Colonic mucosa (tissue), 4 donors: ENCODE measurements around the gene BLTP1. TPM values are rescaled to one million over a fixed set of nuclear protein-coding genes. Genes with fewer than 3 reads are reported as not detected.
"Not testable (repeated sequence)": the region's sequence is repeated elsewhere in the genome, so short reads cannot be mapped to it uniquely, and the experiment has no call there.

ENCODE experiments used
- DNase-seq: peaks from one replicate; pipeline ENCODE4 v3.0.0-alpha.2; 2020
- H3K27ac ChIP-seq: fragments of 200-600 bp; one replicate; pipeline ENCODE4 v1.8.0; 2021
- H3K27me3 ChIP-seq: fragments of 200-600 bp; one replicate; pipeline ENCODE4 v1.8.0; 2021
- H3K36me3 ChIP-seq: fragments of 200-600 bp; one replicate; pipeline ENCODE4 v1.8.0; 2021
- H3K4me1 ChIP-seq: fragments of 200-600 bp; one replicate; pipeline ENCODE4 v1.8.0; 2021; ENCODE audit warnings: mild to moderate bottlenecking
- H3K4me3 ChIP-seq: fragments of 200-600 bp; one replicate; pipeline ENCODE4 v1.8.0; 2021
- H3K9ac ChIP-seq, 2 donors: one replicate each; pipeline ENCODE4 v1.7.0; 2013; ENCODE audit warnings: control low read depth in 2 of 2, low read depth in 2 of 2, low read length in 2 of 2
- H3K9me3 ChIP-seq: fragments of 200-600 bp; one replicate; pipeline ENCODE4 v1.8.0; 2021
- intact Hi-C: fragments of 100-400 bp; cut with DNase I; formaldehyde crosslinking; loops from one replicate; pipeline ENCODE4 v1.14.1; 2022
- total RNA-seq, 2 donors: library from RNA; stranded (reverse); fragmentation: NEBNext Ultra II Directional in 1 of 2; extraction: Animal tissue kit (Norgen Biotek cat#: 25700) in 1 of 2; gene quantifications; one replicate each; pipeline ENCODE4 v1.2.1, GENCODE V29; 2021
- TF ChIP-seq, protein P1 (sequence below): fragments of 200-600 bp; IDR thresholded peaks from one replicate; pipeline ENCODE4 v1.8.0; 2022; ENCODE audit warnings: antibody characterized with exemption, mild to moderate bottlenecking
- donor health status: healthy.
- donor health status: DM: no; HTN: no; CAD: no.
- donor health status: DM: no; HTN: no; CAD: no.

The BLTP1 gene, protein sequence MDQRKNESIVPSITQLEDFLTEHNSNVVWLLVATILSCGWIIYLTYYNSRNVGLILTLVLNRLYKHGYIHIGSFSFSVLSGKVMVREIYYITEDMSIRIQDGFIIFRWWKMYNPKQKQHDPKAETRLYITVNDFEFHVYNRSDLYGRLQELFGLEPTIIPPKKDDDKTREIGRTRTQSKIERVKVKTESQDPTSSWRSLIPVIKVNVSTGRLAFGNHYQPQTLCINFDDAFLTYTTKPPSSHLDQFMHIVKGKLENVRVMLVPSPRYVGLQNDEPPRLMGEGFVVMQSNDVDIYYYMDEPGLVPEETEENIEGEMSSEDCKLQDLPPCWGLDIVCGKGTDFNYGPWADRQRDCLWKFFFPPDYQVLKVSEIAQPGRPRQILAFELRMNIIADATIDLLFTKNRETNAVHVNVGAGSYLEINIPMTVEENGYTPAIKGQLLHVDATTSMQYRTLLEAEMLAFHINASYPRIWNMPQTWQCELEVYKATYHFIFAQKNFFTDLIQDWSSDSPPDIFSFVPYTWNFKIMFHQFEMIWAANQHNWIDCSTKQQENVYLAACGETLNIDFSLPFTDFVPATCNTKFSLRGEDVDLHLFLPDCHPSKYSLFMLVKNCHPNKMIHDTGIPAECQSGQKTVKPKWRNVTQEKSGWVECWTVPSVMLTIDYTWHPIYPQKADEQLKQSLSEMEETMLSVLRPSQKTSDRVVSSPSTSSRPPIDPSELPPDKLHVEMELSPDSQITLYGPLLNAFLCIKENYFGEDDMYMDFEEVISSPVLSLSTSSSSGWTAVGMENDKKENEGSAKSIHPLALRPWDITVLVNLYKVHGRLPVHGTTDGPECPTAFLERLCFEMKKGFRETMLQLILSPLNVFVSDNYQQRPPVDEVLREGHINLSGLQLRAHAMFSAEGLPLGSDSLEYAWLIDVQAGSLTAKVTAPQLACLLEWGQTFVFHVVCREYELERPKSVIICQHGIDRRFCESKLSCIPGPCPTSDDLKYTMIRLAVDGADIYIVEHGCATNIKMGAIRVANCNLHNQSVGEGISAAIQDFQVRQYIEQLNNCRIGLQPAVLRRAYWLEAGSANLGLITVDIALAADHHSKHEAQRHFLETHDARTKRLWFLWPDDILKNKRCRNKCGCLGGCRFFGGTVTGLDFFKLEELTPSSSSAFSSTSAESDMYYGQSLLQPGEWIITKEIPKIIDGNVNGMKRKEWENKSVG (N-terminal part only)
- total RNA-seq = 10 to 100 TPM; 47.8 to 80.1 TPM

DNA sequence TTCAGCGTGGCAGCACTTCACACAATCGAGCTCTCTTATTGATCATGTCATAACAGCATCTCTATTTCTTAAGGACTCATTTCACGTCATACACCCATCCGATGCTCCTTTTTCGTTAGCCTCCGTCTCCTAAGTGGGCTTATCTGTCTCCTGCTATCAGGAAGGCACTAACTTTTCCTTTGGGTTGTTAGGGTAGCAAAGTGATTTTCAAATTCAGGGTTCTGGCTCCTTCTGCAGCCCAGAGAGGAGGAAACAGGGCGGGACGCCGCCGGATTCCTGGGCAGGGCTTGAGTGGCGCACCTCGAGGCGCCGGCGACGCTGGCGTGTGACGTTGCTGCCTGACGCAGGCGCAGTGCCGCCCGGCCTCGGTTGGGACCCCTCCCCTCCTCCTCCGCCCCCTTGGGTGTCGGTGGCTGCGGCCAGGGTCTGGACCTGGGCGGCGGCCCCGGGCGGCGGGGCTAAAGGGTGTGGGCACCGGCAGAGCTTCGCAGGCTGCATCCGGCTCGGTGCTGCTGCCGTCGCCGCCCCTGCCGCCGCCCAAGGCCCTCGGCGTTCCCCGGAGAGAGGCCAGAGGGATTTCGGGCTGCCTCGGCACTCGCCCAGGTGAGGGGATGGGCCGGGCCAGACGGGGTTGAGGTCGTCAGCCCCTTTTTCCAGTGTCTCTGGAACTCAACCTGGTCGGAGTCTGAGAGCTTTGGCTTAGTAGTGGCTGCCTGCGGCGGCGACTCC, at the start of gene BLTP1:
Gene BLTP1, plus strand, starts transcription at position 350 of the 729 bp plus-strand sequence. CDS start 18,317 bp downstream, outside the sequence.
- Histone ChIP-seq H3K9ac (peak within 1 kb of the TSS; percentile 95), H3K27ac (peak within 1 kb of the TSS; percentile 98), H3K4me3 (peak within 1 kb of the TSS; percentile 90), H3K9me3 (no peaks in the 10 kb centered on the region), H3K36me3 (no peaks in the 10 kb centered on the region), H3K27me3 (no peaks in the 10 kb centered on the region), H3K4me1 (no peaks in the 10 kb centered on the region)
- peak; percentile 93 for DNase-seq
- TF ChIP-seq, protein P1, sequence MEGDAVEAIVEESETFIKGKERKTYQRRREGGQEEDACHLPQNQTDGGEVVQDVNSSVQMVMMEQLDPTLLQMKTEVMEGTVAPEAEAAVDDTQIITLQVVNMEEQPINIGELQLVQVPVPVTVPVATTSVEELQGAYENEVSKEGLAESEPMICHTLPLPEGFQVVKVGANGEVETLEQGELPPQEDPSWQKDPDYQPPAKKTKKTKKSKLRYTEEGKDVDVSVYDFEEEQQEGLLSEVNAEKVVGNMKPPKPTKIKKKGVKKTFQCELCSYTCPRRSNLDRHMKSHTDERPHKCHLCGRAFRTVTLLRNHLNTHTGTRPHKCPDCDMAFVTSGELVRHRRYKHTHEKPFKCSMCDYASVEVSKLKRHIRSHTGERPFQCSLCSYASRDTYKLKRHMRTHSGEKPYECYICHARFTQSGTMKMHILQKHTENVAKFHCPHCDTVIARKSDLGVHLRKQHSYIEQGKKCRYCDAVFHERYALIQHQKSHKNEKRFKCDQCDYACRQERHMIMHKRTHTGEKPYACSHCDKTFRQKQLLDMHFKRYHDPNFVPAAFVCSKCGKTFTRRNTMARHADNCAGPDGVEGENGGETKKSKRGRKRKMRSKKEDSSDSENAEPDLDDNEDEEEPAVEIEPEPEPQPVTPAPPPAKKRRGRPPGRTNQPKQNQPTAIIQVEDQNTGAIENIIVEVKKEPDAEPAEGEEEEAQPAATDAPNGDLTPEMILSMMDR = no peak
- intact Hi-C loops = loop anchor here (10.0 kb wide), 1 partner anchor 197 kb away; the partner anchor contains the start of gene TRPC3

DNA sequence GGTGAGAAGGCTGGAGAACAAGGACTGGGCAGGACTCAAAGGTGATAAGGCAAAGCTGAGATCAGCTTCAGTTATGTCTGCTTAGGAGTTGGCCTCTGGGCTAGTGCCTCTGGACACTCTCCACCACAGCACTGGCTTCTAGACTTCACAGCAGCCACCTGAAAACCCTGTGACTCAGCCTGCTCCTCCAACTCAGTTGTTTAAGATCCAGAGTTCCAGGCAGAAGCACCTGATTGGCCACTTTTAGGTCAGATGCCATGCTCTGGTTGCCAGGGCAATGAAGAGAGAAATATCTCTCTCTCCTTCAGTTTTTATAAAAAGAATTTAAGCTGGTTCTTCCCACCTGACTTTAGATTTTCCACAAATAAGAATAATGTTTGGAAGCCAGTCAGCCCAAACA, 47.9 kb upstream of the BLTP1 start:
- no peaks in the 10 kb centered on the region for H3K9me3 ChIP-seq
- intact Hi-C loops = no loop called here
- DNase-seq = no peak
- no peak overlapping the region for H3K4me3 ChIP-seq
- H3K27ac ChIP-seq = no peak overlapping the region
- no peaks in the 10 kb centered on the region for H3K27me3 ChIP-seq
- no peaks in the 10 kb centered on the region for H3K36me3 ChIP-seq
- no peak overlapping the region for H3K9ac ChIP-seq
- TF ChIP-seq, protein P1 = no peak
- no peaks in the 10 kb centered on the region for H3K4me1 ChIP-seq

DNA sequence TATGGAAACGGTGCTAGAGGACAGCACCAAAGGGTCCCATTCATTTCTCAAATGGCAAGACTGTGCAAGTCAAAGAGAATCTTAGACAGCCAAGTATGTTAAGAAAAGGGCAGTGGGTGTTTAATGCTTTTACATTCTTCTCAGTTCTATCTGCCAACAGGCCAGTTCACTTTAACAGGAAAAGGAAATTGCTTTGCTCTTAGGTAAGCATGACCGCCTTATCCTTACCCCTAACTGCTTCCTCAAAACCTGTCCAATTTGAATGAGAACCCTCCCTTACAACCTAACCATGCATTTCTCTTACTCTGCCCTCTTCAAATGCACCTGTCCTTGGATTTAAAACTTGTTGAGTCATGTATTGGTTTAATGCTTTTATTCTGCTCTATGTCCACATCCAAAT, 44.5 kb upstream of the BLTP1 start:
- Histone ChIP-seq H3K27me3 (no peaks in the 10 kb centered on the region), H3K4me1 (no peaks in the 10 kb centered on the region), H3K9ac (no peak overlapping the region), H3K9me3 (no peaks in the 10 kb centered on the region), H3K4me3 (no peak overlapping the region), H3K27ac (no peak overlapping the region), H3K36me3 (no peaks in the 10 kb centered on the region)
- intact Hi-C loops = no loop called here
- no peak for DNase-seq
- TF ChIP-seq, protein P1 = no peak

DNA sequence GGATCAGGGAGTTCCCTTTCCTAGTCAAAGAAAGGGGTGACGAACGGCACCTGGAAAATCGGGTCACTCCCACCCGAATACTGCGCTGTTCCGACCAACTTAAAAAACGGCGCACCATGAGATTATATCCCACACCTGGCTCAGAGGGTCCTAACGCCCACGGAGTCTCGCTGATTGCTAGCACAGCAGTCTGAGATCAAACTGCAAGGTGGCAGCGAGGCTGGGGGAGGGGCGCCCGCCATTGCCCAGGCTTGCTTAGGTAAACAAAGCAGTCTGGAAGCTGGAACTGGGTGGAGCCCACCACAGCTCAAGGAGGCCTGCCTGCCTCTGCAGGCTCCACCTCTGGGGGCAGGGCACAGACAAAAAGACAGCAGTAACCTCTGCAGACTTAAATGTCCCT, 41.8 kb upstream of the BLTP1 start:
- H3K36me3 ChIP-seq, H3K4me3 ChIP-seq, H3K9ac ChIP-seq, H3K9me3 ChIP-seq, H3K27me3 ChIP-seq, DNase-seq, H3K27ac ChIP-seq, intact Hi-C loops, H3K4me1 ChIP-seq: not testable (repeated sequence)

DNA sequence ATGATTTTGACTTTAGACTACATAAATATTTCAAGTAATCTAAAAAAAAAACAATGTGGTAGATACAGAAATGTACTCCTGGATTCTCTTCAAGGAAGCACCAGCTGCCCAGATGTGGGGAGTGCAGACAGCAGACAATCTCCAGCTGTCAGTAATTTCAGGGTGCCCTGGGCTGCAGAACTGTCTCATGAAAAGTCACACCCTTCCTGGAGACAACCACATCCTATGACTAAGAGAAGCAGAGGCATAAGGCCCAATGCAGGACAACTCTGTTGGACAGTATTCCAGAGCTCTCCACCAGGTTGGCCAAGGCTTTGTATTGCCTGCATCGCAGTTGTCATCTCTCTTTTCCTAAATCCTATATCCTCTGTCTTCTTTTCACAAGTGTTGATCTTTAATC, 34.4 kb upstream of the BLTP1 start:
- H3K27me3 ChIP-seq = no peaks in the 10 kb centered on the region
- no peak overlapping the region for H3K9ac ChIP-seq
- intact Hi-C loops = no loop called here
- no peaks in the 10 kb centered on the region for H3K4me1 ChIP-seq
- no peak overlapping the region for H3K4me3 ChIP-seq
- H3K36me3 ChIP-seq = no peaks in the 10 kb centered on the region
- TF ChIP-seq, protein P1 = no peak
- H3K27ac ChIP-seq = no peak overlapping the region
- DNase-seq = no peak
- H3K9me3 ChIP-seq = no peaks in the 10 kb centered on the region
